Fibroblast of lung (primary cell): ENCODE measurements around the gene PLAAT2.

Experiments
- CTCF ChIP-seq, 2 donors: IDR thresholded peaks in 1 of 2; conservative IDR thresholded peaks in 1 of 2; 1 replicate in 1 of 2; 2 replicates in 1 of 2; pipeline ENCODE4 v1.5.1; 2011 to 2012; ENCODE audit warnings: low read length in 2 of 2, control low read depth in 1 of 2, inconsistent platforms in 1 of 2, low read depth in 1 of 2, mild to moderate bottlenecking in 1 of 2
- EZH2 ChIP-seq: IDR thresholded peaks from 2 replicates; pipeline ENCODE4 v1.5.1; 2012; ENCODE audit warnings: low read length, control low read depth, mild to moderate bottlenecking; ENCODE audit errors: missing control alignments

GRCh38 chr11:63551091-63551888 is 11.9 kb downstream of the PLAAT2 start:
- no peak for TF ChIP-seq CTCF (conservative IDR thresholded peaks at IDR 0.05 in 1 of 2, IDR thresholded peaks at IDR 0.05 in 1 of 2; ENCODE audit: low read depth in 1 of 2, low read length in 2 of 2)
- TF ChIP-seq EZH2: no peak
